IPS-NIHi11 (cell line): Measurements from ENCODE around the gene CNTNAP2.
A peak's percentile ranks its signal among the peaks of the same experiment; 100 is the strongest.

Source experiments
- DNase-seq: peaks from one replicate; pipeline ENCODE4 v3.0.0; 2012; ENCODE audit warnings: mixed read lengths, low spot score

The CNTNAP2 gene

DNA sequence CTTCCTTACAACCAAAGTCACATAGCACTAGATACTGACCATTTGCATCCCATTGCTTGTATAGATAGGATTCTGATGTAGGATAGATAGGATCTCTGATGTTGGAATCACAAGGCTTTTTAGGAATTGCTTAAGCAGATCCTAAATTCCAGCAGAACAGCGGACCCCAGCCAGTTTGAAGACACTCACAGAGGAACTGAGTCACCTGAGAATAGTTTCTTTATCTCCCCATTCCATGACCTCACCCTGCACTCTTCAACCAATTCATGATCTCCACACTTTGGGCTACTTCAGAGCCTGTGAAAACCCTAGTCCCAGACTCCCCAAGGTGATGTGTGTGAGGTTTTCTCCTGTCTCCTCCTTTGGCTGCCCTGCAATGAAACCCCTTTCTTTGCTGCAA, 179.4 kb downstream of the CNTNAP2 start:
- DNase-seq, result no peak

GRCh38 chr7:146314962-146315361, 198.4 kb downstream of the CNTNAP2 start:
- DNase-seq, result no peak

DNA sequence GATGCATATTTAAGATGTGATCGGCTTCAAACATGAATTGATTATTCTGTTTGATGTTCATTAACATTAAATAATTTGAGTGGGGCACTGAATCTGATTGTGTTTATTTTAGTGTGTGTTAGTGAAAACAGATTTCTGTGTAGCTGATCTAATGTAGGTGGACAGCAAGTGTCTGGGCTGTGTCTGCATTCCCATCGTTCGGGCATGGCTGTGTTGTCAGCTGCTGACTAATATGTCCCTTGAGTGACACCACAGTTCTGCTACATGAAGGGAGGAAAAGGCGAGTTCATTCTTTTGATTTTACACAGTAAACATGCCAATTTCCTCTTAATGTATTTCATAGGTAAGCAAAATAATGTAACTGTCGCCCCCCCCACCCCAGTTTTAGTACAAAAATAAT, 203.0 kb downstream of the CNTNAP2 start:
- DNase-seq, result no peak

DNA sequence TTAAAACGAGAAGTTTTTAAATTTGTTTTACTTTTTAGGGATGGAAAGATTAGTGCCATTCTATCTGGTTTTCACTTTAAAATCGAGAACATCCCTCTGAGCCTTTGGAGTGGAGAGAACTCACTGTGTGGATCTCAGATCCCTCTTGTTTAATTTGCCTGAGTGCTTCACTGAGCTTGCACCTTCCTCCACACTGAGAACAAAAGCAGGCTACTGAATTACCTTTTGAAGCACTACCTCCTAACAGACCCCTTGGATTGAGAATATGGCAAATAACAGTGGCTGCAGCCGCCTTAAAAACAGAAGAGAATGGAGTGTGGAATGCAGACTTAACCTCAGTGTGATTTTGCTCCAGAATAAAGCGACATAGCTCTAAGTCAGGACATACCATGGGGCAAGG, 204.7 kb downstream of the CNTNAP2 start:
- no peak for DNase-seq

DNA sequence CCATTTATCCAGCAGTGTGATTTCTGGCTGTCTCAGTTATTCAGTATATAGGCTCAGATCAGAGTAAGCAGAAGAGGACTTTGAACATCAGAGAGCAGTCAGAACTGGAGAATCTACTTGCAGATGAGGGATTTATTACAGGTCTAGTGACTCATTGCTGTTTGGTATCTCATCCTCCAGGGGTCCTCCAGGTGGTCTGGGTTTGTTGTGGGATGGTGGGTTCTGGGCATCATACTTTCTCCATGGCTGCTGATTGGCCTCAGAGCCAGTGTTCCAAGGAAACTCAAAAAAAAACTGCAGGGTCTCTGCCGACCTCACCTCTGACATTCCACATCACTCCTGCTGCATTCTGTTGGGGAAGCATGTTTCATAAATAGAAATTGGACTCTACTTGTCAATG, 214.8 kb downstream of the CNTNAP2 start:
- peak; percentile 30 for DNase-seq

DNA sequence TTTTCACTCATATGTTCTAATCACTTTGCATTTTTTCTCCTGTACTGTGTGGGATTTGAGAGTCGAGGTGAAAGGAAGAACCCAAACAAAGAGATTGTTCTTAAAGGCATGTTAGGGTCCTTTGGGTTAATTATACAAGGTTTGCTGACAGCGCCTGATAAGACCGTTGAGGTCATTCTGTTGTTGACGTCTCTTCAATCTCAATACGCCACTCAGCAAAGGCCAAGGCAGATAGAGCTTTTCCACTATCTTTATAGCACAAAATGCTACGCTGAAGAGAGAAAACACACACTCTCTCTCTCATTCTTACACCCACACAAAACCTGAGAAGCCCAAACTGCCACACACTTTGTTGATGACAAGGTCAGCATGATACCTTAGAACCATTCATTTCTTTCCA, 228.7 kb downstream of the CNTNAP2 start:
- DNase-seq, result no peak

DNA sequence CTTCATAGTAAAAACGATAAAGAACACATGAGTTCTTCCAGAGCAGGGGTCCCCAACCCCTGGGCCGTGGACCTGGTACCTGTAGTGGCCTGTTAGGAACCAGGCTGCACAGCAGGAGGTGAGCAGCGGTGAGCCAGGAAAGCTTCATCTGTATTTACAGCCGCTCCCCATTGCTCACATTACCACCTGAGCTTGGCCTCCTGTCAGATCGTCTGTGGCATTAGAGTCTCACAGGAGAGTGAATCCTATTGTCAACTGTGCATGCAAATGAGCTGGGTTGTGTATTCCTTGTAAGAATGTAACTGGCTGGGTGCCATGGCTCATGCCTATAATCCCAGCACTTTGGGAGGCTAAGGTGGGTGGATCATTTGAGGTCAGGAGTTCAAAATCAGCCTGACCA, 229.5 kb downstream of the CNTNAP2 start:
- no peak for DNase-seq

DNA sequence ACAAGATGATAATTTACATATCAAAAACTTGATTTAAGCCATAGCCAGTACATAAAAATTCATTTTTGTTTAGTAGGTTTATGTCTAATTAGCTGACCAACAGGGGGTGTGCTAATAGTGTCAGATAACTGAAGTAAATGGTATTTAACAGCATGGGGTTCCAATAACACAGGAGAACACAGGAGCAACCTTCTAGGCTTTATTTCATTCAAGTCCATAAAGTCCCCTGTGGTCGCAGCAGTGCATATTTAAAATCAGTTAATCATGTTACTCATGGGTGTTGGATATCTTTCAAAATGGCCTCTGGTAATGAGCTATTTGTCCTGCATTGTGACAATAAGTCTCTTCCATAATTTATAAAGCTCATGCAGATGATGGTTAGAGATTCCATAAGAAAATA, 238.6 kb downstream of the CNTNAP2 start:
- DNase-seq, result no peak

GRCh38 chr7:146359176-146359575, 242.6 kb downstream of the CNTNAP2 start:
- no peak for DNase-seq

- no peak for DNase-seq
Observed at GRCh38 chr7:146366938-146367337, 250.3 kb downstream of the CNTNAP2 start.

DNA sequence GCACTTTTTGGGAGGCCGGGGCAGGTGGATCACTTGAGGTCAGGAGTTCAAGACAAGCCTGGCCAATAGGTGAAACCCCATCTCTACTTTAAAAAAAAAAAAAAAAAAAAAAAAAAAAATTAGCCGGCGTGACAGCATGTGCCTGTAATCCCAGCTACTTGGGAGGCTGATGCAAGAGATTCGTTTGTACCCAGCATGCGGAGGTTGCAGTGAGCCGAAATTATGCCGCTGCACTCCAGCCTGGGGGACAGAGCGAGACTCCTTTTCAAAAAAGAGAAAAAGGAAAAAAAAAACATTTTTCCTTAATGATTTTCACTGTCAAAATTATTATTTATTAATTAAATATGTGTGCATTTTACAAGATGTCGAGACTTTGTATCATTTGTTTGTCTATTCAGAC, 253.6 kb downstream of the CNTNAP2 start:
- DNase-seq, result no peak

DNA sequence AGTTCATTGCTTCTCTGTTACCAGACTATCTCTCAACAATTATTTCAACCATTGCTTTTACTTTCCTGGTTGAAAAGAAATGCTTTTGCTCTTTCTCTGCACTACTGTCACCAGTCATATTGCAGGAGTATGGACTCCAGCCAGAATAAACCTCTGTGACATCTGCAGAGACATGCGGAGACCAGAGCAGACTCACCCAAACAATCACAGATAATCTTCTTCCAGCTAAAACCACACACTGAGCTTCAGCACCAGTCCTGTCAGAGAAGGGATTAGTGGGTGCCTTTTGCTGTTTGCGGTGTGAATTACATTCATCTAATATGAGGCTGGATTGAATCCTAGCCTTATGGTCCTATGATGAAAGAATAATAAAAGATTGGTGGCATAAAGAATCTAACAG, 258.6 kb downstream of the CNTNAP2 start:
- no peak for DNase-seq

- no peak for DNase-seq
Observed at GRCh38 chr7:146378196-146378595, 261.6 kb downstream of the CNTNAP2 start.

DNA sequence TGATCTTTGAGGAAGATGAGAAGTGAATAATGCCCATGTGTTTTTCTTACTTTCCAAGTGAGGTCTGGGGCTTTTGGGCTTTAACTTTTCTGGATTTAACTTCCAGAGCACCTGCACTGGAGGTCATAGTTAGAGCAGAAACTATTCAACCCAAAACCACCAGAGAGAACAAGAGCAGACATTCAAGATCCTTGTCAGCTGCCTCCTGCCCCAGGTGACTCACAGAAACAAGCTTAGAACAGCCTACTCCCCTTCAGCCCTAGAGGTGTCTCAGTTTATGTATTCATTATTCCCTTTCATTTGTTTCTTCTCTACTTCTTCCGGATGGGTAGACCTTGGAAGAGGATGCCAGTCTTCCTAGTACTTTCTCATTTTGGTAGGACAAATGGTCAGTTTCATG, 270.5 kb downstream of the CNTNAP2 start:
- no peak for DNase-seq

- DNase-seq, result no peak
Observed at GRCh38 chr7:146388928-146389327, 272.3 kb downstream of the CNTNAP2 start.

DNA sequence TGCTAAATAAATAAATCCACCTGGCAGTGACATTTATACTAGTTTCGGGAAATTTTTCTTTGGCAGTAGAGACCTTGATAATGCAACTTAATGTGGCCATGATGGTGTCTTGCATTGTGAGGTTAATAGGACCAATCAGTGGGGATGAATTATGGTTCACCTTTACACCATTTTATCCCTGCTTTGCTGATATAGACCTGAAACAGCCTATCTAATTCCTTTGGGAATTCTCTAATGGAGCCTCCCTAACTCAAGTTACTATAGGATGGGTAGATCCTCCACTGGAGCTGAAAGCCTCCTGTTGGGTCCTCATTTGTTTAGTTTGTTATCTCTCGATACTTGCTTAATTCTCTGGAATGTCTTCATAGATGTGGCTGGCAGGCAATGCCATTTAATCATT, 276.7 kb downstream of the CNTNAP2 start:
- no peak for DNase-seq

GRCh38 chr7:146397141-146397540, 280.5 kb downstream of the CNTNAP2 start:
- no peak for DNase-seq

GRCh38 chr7:146401939-146402338, 285.3 kb downstream of the CNTNAP2 start:
- DNase-seq, result no peak

- DNase-seq, result no peak
Observed at GRCh38 chr7:146405737-146406136, 289.1 kb downstream of the CNTNAP2 start.

GRCh38 chr7:146411975-146412374, 295.4 kb downstream of the CNTNAP2 start:
- DNase-seq, result peak; percentile 25

DNA sequence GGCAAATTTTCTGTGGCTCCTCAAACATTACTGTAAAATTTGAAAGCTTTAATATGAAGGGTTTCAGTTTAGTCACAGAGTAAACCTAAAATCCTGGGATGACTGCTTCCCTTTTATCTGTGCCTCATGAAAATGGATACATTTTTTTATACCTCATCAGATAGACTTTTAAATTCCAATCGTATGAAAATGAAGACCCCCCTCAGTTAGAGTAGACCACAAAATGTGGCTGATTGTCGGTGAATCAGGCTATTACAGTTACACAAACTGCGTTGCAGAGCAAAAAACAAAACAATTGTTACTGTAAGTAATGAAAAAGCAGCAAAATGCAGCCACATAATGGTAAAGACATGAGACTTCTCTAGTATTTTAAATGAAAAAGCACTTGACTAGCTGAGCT, 296.2 kb downstream of the CNTNAP2 start:
- no peak for DNase-seq

DNA sequence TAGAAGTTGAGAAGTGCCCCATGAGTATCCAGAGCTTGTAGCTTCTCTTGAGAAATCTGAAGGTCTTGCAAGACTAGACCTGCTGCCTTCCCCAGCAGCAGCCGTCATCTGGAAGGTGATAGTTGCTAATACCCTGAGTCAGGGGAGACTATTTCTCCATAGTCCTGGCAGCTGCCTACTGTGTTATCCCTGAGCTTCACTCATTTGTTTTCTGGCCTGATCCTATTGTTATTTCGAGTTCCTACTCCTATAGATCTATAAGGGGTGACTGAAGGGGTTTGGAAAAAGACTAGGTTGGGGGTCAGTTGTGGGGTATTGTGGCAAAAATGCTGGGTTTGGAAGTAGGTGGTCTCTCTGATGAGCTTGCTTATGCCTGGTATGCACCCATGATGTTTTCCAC, 297.8 kb downstream of the CNTNAP2 start:
- peak; percentile 22 for DNase-seq

DNA sequence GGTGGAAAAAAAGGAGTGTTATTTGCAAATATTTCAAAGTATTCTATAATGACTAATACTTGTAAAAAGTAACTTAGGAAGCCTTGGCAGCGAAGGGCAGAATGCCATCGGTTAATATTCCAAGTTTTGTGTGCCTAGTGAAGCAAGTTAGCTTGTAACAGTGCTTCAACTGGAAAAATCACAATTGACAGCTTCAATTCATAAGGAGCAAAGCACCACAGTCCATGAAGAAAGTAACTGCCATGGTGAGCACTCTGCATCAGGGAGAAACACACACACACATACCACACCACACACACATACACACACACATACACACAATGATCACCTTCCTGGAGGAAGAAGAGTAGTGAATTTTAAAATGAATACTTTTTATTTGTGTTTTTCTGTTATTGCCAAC, 298.3 kb downstream of the CNTNAP2 start:
- DNase-seq, result no peak

DNA sequence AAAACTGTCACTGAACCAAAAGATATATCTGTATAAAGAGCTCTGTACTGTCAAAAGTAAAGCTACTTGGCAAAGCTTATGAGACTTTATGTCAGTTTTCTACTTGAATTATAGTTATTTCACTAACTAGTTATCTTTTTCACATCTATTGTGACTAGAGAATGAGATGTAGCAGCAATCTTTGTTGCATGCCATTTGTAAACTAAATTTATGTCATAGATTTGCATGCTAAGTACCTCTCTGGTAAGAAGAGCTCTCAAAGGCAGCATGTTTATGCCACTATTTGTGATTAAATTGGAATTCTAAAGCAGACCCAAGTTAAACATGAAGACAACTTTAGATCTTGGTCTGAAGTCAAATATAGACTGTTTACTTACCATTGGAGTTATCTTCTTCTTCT, 300.6 kb downstream of the CNTNAP2 start:
- no peak for DNase-seq

DNA sequence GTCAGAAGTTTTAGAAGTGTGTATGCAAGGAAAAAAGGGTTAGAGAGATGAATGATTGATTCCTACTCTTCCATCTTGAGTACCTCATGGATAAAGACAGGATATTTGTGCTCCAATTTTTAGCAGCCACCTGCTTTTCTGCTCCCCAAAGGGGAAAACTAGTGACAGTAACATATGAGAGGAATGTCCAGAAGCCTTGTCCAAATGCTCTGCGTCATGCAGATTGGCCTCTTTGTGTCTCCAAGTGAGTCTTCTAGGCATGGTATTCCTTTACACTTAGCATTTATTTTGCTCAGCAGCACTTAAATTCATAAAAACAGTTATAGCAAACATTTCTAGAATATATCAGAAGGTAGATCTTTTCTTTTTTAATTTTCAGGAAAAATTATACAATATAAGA, 306.8 kb downstream of the CNTNAP2 start:
- no peak for DNase-seq
